Natural killer cell (primary cell): ENCODE results near the gene KIAA0319L. TPM values are rescaled to one million over a fixed set of nuclear protein-coding genes. Genes with fewer than 3 reads are reported as not detected.
"Not testable (repeated sequence)": the region's sequence is repeated elsewhere in the genome, so short reads cannot be mapped to it uniquely, and the experiment has no call there.

Source experiments
- ATAC-seq, 3 donors: fragments of 150-1000 bp in 2 of 3; fragments of 200-7000 bp in 1 of 3; cut with Tn5 transposase; 1 replicate in 1 of 3; 2 replicates in 2 of 3; pipeline ENCODE4 v1.10.0; 2021; ENCODE audit warnings: mild to moderate bottlenecking in 2 of 3, moderate library complexity in 2 of 3
- DNase-seq, 2 donors: peaks; one replicate each; pipeline versions ENCODE4 v3.0.0 to v3.0.0-alpha.2; 2013 to 2021; ENCODE audit warnings: mixed read lengths in 1 of 2
- H3K27ac ChIP-seq: one replicate; pipeline ENCODE4 v1.5.1; 2013; ENCODE audit warnings: mild to moderate bottlenecking, low read length
- H3K27me3 ChIP-seq: one replicate; pipeline ENCODE4 v1.6.1; 2013; ENCODE audit warnings: low read length; ENCODE audit not compliant: control insufficient read depth, insufficient read depth
- H3K36me3 ChIP-seq: one replicate; pipeline ENCODE4 v1.6.1; 2013; ENCODE audit warnings: low read length; ENCODE audit not compliant: control insufficient read depth, insufficient read depth
- H3K4me1 ChIP-seq: one replicate; pipeline ENCODE4 v1.6.1; 2013; ENCODE audit warnings: low read length; ENCODE audit not compliant: control insufficient read depth, insufficient read depth
- H3K4me3 ChIP-seq: one replicate; pipeline ENCODE4 v1.5.1; 2013; ENCODE audit warnings: low read length
- H3K9me3 ChIP-seq: one replicate; pipeline ENCODE4 v1.6.1; 2013; ENCODE audit warnings: low read length; ENCODE audit not compliant: control insufficient read depth, insufficient read depth
- H3K27ac Mint-ChIP-seq, 2 donors: one replicate each; pipeline ENCODE4 v1.8.0; 2022; ENCODE audit warnings: mild to moderate bottlenecking in 2 of 2, mixed read lengths in 2 of 2, moderate library complexity in 1 of 2
- H3K27me3 Mint-ChIP-seq, 2 donors: one replicate each; pipeline ENCODE4 v1.8.0; 2022; ENCODE audit warnings: low read depth in 2 of 2, mixed read lengths in 2 of 2
- H3K36me3 Mint-ChIP-seq: one replicate; pipeline ENCODE4 v1.8.0; 2022; ENCODE audit warnings: mixed read lengths
- H3K4me1 Mint-ChIP-seq, 2 donors: one replicate each; pipeline ENCODE4 v1.8.0; 2022; ENCODE audit warnings: mixed read lengths in 2 of 2
- H3K4me3 Mint-ChIP-seq: one replicate; pipeline ENCODE4 v1.8.0; 2022; ENCODE audit warnings: mild to moderate bottlenecking, moderate library complexity, mixed read lengths
- H3K9me3 Mint-ChIP-seq, 2 donors: one replicate each; pipeline ENCODE4 v1.8.0; 2022; ENCODE audit warnings: mixed read lengths in 2 of 2
- CTCF ChIP-seq: fragments of 200-600 bp; IDR thresholded peaks from one replicate; pipeline ENCODE4 v1.8.0; 2022; ENCODE audit warnings: antibody characterized with exemption
- WGBS: methylation state at CpG from one replicate; pipeline ENCODE4 v1.1.7; 2013; ENCODE audit warnings: missing lambda C conversion rate; ENCODE audit not compliant: insufficient coverage; 5-methylcytosine and 5-hydroxymethylcytosine counted together
- intact Hi-C: fragments of 100-400 bp; cut with micrococcal nuclease; formaldehyde crosslinking; loops from one replicate; pipeline ENCODE4 v1.14.2; 2022
- total RNA-seq, 4 donors: library from RNA; stranded (reverse); fragments of 120-200 nt in 1 of 4; gene quantifications; one replicate each; pipeline versions ENCODE4 v1.2.3 to v1.2.4, GENCODE V29; 2013 to 2022

Gene KIAA0319L
- total RNA-seq, 3 donors from 2014 or later (not counting 1 experiment from before 2014, with no cell fraction given) = 51.3 to 75.0 (median 64.8) TPM

DNA sequence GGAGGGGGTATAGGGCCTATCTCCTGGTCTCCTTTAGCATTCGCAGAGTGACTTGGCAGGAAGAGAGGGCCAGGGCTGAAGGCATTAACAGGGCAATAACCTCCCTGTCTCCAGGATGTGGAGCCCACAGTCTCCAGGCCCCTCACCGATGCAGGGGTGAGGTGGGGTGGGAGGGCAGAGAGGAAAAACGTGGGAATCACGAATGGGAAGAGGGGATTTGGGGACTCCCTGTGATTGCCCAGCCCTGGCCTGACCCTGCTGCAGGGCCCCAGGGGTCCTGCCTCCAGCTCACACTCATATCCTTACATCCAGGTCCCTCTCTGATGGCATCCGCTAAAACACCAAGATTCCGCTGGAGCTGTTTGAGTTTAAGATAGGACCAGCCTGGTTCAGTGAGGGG, 30.5 kb upstream of the KIAA0319L start:
- no peaks in the 10 kb centered on the region for H3K9me3 ChIP-seq
- peaks cover 21 to 42% of the 10 kb centered on the region in 2 donors for H3K4me1 Mint-ChIP-seq
- TF ChIP-seq CTCF = no peak
- no peak overlapping the region for H3K27ac Mint-ChIP-seq
- no peak overlapping the region for H3K4me3 Mint-ChIP-seq
- H3K4me1 ChIP-seq = peaks cover 5% of the 10 kb centered on the region
- peaks cover 17% of the 10 kb centered on the region for H3K36me3 ChIP-seq
- intact Hi-C loops = no loop called here
- H3K36me3 Mint-ChIP-seq = no peaks in the 10 kb centered on the region
- no peak for ATAC-seq
- H3K27ac ChIP-seq = no peak overlapping the region
- H3K27me3 Mint-ChIP-seq = no peaks in the 10 kb centered on the region
- DNase-seq = no peak
- no peaks in the 10 kb centered on the region for H3K9me3 Mint-ChIP-seq
- WGBS = 86% methylated on average over 6 of the region's 6 CpGs
- no peak overlapping the region for H3K4me3 ChIP-seq
- H3K27me3 ChIP-seq = no peaks in the 10 kb centered on the region

- DNase-seq (no peak), ATAC-seq (no peak)
- H3K27ac ChIP-seq = no peak overlapping the region
- H3K4me3 ChIP-seq = no peak overlapping the region
- no peak overlapping the region for H3K27ac Mint-ChIP-seq
- intact Hi-C loops = no loop called here
- 97% methylated on average over 7 of the region's 7 CpGs for WGBS
- no peaks in the 10 kb centered on the region for H3K27me3 Mint-ChIP-seq
- H3K27me3 ChIP-seq = no peaks in the 10 kb centered on the region
- peaks cover 19 to 40% of the 10 kb centered on the region in 2 donors for H3K4me1 Mint-ChIP-seq
- H3K9me3 ChIP-seq = no peaks in the 10 kb centered on the region
- H3K4me1 ChIP-seq = no peaks in the 10 kb centered on the region
- peaks cover 17% of the 10 kb centered on the region for H3K36me3 ChIP-seq
- H3K36me3 Mint-ChIP-seq = no peaks in the 10 kb centered on the region
- no peaks in the 10 kb centered on the region for H3K9me3 Mint-ChIP-seq
- no peak for TF ChIP-seq CTCF
- no peak overlapping the region for H3K4me3 Mint-ChIP-seq
Observed at GRCh38 chr1:35586808-35587207, 29.6 kb upstream of the KIAA0319L start.

- DNase-seq, H3K9me3 ChIP-seq, H3K27me3 Mint-ChIP-seq, H3K27me3 ChIP-seq, H3K27ac Mint-ChIP-seq, H3K4me3 Mint-ChIP-seq, H3K27ac ChIP-seq, H3K9me3 Mint-ChIP-seq, ATAC-seq, H3K36me3 Mint-ChIP-seq, H3K4me1 ChIP-seq, H3K4me3 ChIP-seq, intact Hi-C loops: not testable (repeated sequence)
- H3K36me3 ChIP-seq = peaks cover 13% of the 10 kb centered on the region
- H3K4me1 Mint-ChIP-seq = peaks cover 19 to 35% of the 10 kb centered on the region in 2 donors
- 100% methylated on average over 1 of the region's 1 CpG for WGBS
Observed at GRCh38 chr1:35585805-35586204, 28.6 kb upstream of the KIAA0319L start.

GRCh38 chr1:35585281-35585680, 28.1 kb upstream of the KIAA0319L start:
- Mint-ChIP-seq H3K36me3 (no peaks in the 10 kb centered on the region), H3K9me3 (no peaks in the 10 kb centered on the region), H3K27ac (no peak overlapping the region), H3K4me1 (peaks cover 19 to 34% of the 10 kb centered on the region in 2 donors), H3K4me3 (no peak overlapping the region), H3K27me3 (no peaks in the 10 kb centered on the region)
- TF ChIP-seq CTCF = no peak
- Histone ChIP-seq H3K4me3 (no peak overlapping the region), H3K4me1 (no peaks in the 10 kb centered on the region), H3K27me3 (no peaks in the 10 kb centered on the region), H3K36me3 (peaks cover 9% of the 10 kb centered on the region), H3K9me3 (no peaks in the 10 kb centered on the region), H3K27ac (no peak overlapping the region)
- WGBS = 98% methylated on average over 2 of the region's 3 CpGs
- DNase-seq (no peak), ATAC-seq (no peak)
- intact Hi-C loops = no loop called here

DNA sequence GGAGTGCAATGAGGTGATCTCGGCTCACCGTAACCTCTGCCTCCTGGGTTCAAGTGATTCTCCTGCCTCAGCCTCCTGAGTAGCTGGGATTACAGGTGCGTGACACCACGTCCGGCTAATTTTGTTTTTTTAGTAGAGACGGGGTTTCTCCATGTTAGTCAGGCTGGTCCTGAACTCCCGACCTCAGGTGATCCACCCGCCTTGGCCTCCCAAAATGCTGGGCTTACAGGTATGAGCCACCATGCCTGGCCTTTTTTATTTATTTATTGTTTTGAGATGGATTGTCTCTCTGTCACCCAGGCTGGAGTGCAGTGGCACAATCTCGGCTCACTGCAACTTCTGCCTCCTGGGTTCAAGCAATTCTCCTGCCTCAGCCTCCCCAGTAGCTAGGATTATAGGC, 24.4 kb upstream of the KIAA0319L start:
- H3K27me3 Mint-ChIP-seq, intact Hi-C loops, H3K9me3 Mint-ChIP-seq, ATAC-seq, H3K27me3 ChIP-seq, H3K4me3 Mint-ChIP-seq, H3K27ac ChIP-seq, H3K36me3 Mint-ChIP-seq, H3K4me3 ChIP-seq, H3K9me3 ChIP-seq, H3K36me3 ChIP-seq, H3K27ac Mint-ChIP-seq, DNase-seq: not testable (repeated sequence)
- peaks cover 21 to 28% of the 10 kb centered on the region in 2 donors for H3K4me1 Mint-ChIP-seq
- whole genome bisulfite sequencing = 95% methylated on average over 9 of the region's 9 CpGs
- peaks cover 16% of the 10 kb centered on the region for H3K4me1 ChIP-seq
